NCI-H510A (cell line): ENCODE data around the gene SLAMF8.

ENCODE experiments used
- DNase-seq: peaks from one replicate; lab custom pipeline; 2025; lab: John Stamatoyannopoulos, UW

SLAMF8 gene

GRCh38 chr1:159817276-159818041 is 9.2 kb upstream of the SLAMF8 start:
- DNase-seq = peak; percentile 91

GRCh38 chr1:159821171-159821867 is 5.4 kb upstream of the SLAMF8 start:
- no peak for DNase-seq

GRCh38 chr1:159823406-159823805 is 3.3 kb upstream of the SLAMF8 start:
- DNase-seq = no peak

GRCh38 chr1:159825564-159825963 is 1.1 kb upstream of the SLAMF8 start:
- DNase-seq = no peak

GRCh38 chr1:159827102-159827490 is 423 bp downstream of the SLAMF8 start:
- no peak for DNase-seq

GRCh38 chr1:159827549-159827948 is 876 bp downstream of the SLAMF8 start:
- DNase-seq = no peak

- DNase-seq = no peak
Measured at GRCh38 chr1:159828176-159828575, 1.5 kb downstream of the SLAMF8 start.

GRCh38 chr1:159828581-159829272 is 2.1 kb downstream of the SLAMF8 start:
- DNase-seq = no peak

- peak; percentile 33 for DNase-seq
Measured at GRCh38 chr1:159829273-159829634, 2.6 kb downstream of the SLAMF8 start.

- DNase-seq = no peak
Measured at GRCh38 chr1:159829822-159830465, 3.3 kb downstream of the SLAMF8 start.

GRCh38 chr1:159830722-159831121 is 4.0 kb downstream of the SLAMF8 start:
- no peak for DNase-seq

- DNase-seq = no peak
Measured at GRCh38 chr1:159831412-159832141, 4.9 kb downstream of the SLAMF8 start.

GRCh38 chr1:159832309-159832708 is 5.6 kb downstream of the SLAMF8 start:
- no peak for DNase-seq

GRCh38 chr1:159835356-159835755 is 8.7 kb downstream of the SLAMF8 start:
- no peak for DNase-seq

- DNase-seq = no peak
Measured at GRCh38 chr1:159835862-159836525, 9.3 kb downstream of the SLAMF8 start.

- DNase-seq = no peak
Measured at GRCh38 chr1:159838715-159839114, 12.0 kb downstream of the SLAMF8 start.

GRCh38 chr1:159839116-159839849 is 12.6 kb downstream of the SLAMF8 start:
- DNase-seq = no peak

- no peak for DNase-seq
Measured at GRCh38 chr1:159841749-159842148, 15.1 kb downstream of the SLAMF8 start.

- no peak for DNase-seq
Measured at GRCh38 chr1:159843459-159843858, 16.8 kb downstream of the SLAMF8 start.
